RWPE1 (cell line): ENCODE data around the gene TBCD.

Source experiments
- CTCF ChIA-PET: fragments of 350-600 bp; sonication (Branson Sonifier 250); formaldehyde crosslinking; extraction: SDS; loops from one replicate; lab custom pipeline; 2021; lab: Yijun Ruan, JAX
- POLR2A ChIA-PET: fragments of 400-600 bp; formaldehyde crosslinking; extraction: SDS; loops from one replicate; lab custom pipeline; 2020; ENCODE audit warnings: antibody characterized with exemption; ENCODE audit not compliant: low non-redundant PET; lab: Yijun Ruan, JAX
- DNase-seq: peaks from one replicate; pipeline ENCODE4 v3.0.0; 2012; ENCODE audit warnings: low spot score
- H3K27ac ChIP-seq: fragments of 450-650 bp; 2 replicates; pipeline ENCODE4 v1.5.1; 2017
- TF ChIP-seq, protein P1 (sequence below): fragments of 450-650 bp; conservative IDR thresholded peaks from 2 replicates; pipeline ENCODE4 v1.5.1; 2017; ENCODE audit warnings: low read depth, mild to moderate bottlenecking

Gene TBCD

DNA sequence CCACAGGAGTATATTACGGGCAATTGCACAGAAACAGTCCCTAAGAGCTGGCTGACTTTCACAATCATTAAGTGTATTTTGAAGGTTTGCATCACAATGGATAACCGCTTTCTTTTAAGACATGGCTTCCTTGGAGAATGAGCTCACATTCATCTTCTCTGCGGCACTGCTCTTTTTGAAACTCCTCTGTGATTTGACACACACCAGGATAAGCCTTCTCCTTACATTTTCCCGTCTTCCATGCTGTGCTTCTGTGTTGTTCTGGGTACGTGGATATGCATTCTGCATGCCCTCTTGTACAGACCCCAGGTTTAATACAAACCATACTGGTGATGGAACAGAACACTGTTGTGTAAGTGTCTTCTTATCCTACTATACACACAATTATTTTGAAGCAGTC is 238.0 kb downstream of the TBCD start:
- no peak for DNase-seq
- ChIA-PET POLR2A (no interaction called here), CTCF (no interaction called here)
- TF ChIP-seq, protein P1, sequence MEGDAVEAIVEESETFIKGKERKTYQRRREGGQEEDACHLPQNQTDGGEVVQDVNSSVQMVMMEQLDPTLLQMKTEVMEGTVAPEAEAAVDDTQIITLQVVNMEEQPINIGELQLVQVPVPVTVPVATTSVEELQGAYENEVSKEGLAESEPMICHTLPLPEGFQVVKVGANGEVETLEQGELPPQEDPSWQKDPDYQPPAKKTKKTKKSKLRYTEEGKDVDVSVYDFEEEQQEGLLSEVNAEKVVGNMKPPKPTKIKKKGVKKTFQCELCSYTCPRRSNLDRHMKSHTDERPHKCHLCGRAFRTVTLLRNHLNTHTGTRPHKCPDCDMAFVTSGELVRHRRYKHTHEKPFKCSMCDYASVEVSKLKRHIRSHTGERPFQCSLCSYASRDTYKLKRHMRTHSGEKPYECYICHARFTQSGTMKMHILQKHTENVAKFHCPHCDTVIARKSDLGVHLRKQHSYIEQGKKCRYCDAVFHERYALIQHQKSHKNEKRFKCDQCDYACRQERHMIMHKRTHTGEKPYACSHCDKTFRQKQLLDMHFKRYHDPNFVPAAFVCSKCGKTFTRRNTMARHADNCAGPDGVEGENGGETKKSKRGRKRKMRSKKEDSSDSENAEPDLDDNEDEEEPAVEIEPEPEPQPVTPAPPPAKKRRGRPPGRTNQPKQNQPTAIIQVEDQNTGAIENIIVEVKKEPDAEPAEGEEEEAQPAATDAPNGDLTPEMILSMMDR: no peak
- H3K27ac ChIP-seq: no peak overlapping the region

GRCh38 chr17:82993005-82993404 is 241.1 kb downstream of the TBCD start:
- ChIA-PET POLR2A (no interaction called here), CTCF (no interaction called here)
- no peak for DNase-seq
- TF ChIP-seq, protein P1: no peak
- H3K27ac ChIP-seq: no peak overlapping the region
